Measurements from ENCODE around the gene DCAF5.

- TF ChIP-seq CTCF (IDR thresholded peaks at IDR 0.05; ENCODE audit: control extremely low read depth in 1 of 3, insufficient read depth in 1 of 3, low read depth in 1 of 3, low read length in 3 of 3) (no peak), POLR2A (IDR thresholded peaks at IDR 0.05; ENCODE audit: control extremely low read depth in 1 of 2, low read depth in 2 of 2, low read length in 2 of 2) (no peak), EP300 (IDR thresholded peaks at IDR 0.05; ENCODE audit: borderline replicate concordance in 1 of 2, low read depth in 2 of 2, low read length in 2 of 2) (no peak), SP1 (IDR thresholded peaks at IDR 0.05; ENCODE audit: low read depth, low read length) (no peak), RFX5 (IDR thresholded peaks at IDR 0.05; ENCODE audit: borderline replicate concordance, low read depth, low read length) (no peak), MAFK (IDR thresholded peaks at IDR 0.05; ENCODE audit: low read depth, low read length) (no peak), POLR2AphosphoS5 (IDR thresholded peaks at IDR 0.05; ENCODE audit: low read depth, low read length) (no peak), CEBPB (IDR thresholded peaks at IDR 0.05; ENCODE audit: low read depth, low read length) (no peak), JUN (IDR thresholded peaks at IDR 0.05; ENCODE audit: low read depth, low read length) (no peak), USF2 (IDR thresholded peaks at IDR 0.05; ENCODE audit: low read length) (no peak), GTF2F1 (IDR thresholded peaks at IDR 0.05; ENCODE audit: borderline replicate concordance, low read depth, low read length) (no peak), EGR1 (IDR thresholded peaks at IDR 0.05; ENCODE audit: borderline replicate concordance, low read depth, low read length) (no peak)
These were observed 10.8 kb downstream of the DCAF5 start for GRCh38 chr14:69142101-69142500.
